Measurements from ENCODE around the gene MAD1L1.
A peak's percentile ranks its signal among the peaks of the same experiment; 100 is the strongest.
"Not testable (repeated sequence)": the region's sequence is repeated elsewhere in the genome, so short reads cannot be mapped to it uniquely, and the experiment has no call there.

The MAD1L1 gene

GRCh38 chr7:2008101-2008935 lies 224.4 kb downstream of the MAD1L1 start:
- DNase-seq = peak; percentile 52

- DNase-seq = no peak
Observed at GRCh38 chr7:2007551-2007950, 225.2 kb downstream of the MAD1L1 start.

- peak; percentile 49 for DNase-seq
Observed at GRCh38 chr7:2006921-2007381, 225.8 kb downstream of the MAD1L1 start.

GRCh38 chr7:2006231-2006771 lies 226.4 kb downstream of the MAD1L1 start:
- no peak for DNase-seq

GRCh38 chr7:2005786-2006185 lies 227.0 kb downstream of the MAD1L1 start:
- DNase-seq = peak; percentile 69

- DNase-seq = peak; percentile 55
Observed at GRCh38 chr7:2004841-2005725, 227.7 kb downstream of the MAD1L1 start.

GRCh38 chr7:2003931-2004812 lies 228.6 kb downstream of the MAD1L1 start:
- peak; percentile 43 for DNase-seq

- peak; percentile 52 for DNase-seq
Observed at GRCh38 chr7:2003451-2003930, 229.3 kb downstream of the MAD1L1 start.

- peak; percentile 44 for DNase-seq
Observed at GRCh38 chr7:2002561-2003450, 229.9 kb downstream of the MAD1L1 start.

GRCh38 chr7:2001601-2002442 lies 230.9 kb downstream of the MAD1L1 start:
- DNase-seq = peak; percentile 86

- DNase-seq = no peak
Observed at GRCh38 chr7:2000746-2001321, 231.9 kb downstream of the MAD1L1 start.

- DNase-seq = no peak
Observed at GRCh38 chr7:2000153-2000687, 232.5 kb downstream of the MAD1L1 start.

- DNase-seq = no peak
Observed at GRCh38 chr7:1999278-1999984, 233.3 kb downstream of the MAD1L1 start.

- DNase-seq = no peak
Observed at GRCh38 chr7:1998146-1998545, 234.6 kb downstream of the MAD1L1 start.

- DNase-seq = no peak
Observed at GRCh38 chr7:1997537-1998076, 235.1 kb downstream of the MAD1L1 start.

- no peak for DNase-seq
Observed at GRCh38 chr7:1996816-1997215, 235.9 kb downstream of the MAD1L1 start.

GRCh38 chr7:1995911-1996420 lies 236.8 kb downstream of the MAD1L1 start:
- DNase-seq = not testable (repeated sequence)

GRCh38 chr7:1995426-1995825 lies 237.3 kb downstream of the MAD1L1 start:
- no peak for DNase-seq
